Lower lobe of right lung (tissue), 2 donors: ENCODE measurements around the gene CWC22. TPM values are rescaled to one million over a fixed set of nuclear protein-coding genes. Genes with fewer than 3 reads are reported as not detected.

Experiments
- ATAC-seq, 2 donors: fragments of 200-7000 bp; cut with Tn5 transposase; one replicate each; pipeline ENCODE4 v1.9.1; 2020 to 2022; ENCODE audit warnings: mild to moderate bottlenecking in 2 of 2, moderate library complexity in 2 of 2
- DNase-seq: peaks from one replicate; pipeline ENCODE4 v3.0.0-alpha.2; 2020
- H3K27ac ChIP-seq: fragments of 200-600 bp; one replicate; pipeline ENCODE4 v1.8.0; 2022
- H3K27me3 ChIP-seq: fragments of 200-600 bp; one replicate; pipeline ENCODE4 v1.8.0; 2022; ENCODE audit warnings: low read depth
- H3K36me3 ChIP-seq: fragments of 200-600 bp; one replicate; pipeline ENCODE4 v1.8.0; 2022; ENCODE audit warnings: mild to moderate bottlenecking
- H3K4me1 ChIP-seq: fragments of 200-600 bp; one replicate; pipeline ENCODE4 v1.8.0; 2022
- H3K4me3 ChIP-seq: fragments of 200-600 bp; one replicate; pipeline ENCODE4 v1.8.0; 2022; ENCODE audit warnings: mild to moderate bottlenecking
- H3K9me3 ChIP-seq: fragments of 200-600 bp; one replicate; pipeline ENCODE4 v1.8.0; 2022
- CTCF ChIP-seq: fragments of 200-600 bp; IDR thresholded peaks from one replicate; pipeline ENCODE4 v1.8.0; 2022; ENCODE audit warnings: antibody characterized with exemption, mild to moderate bottlenecking
- intact Hi-C: fragments of 100-400 bp; cut with DNase I; formaldehyde crosslinking; loops from one replicate; pipeline ENCODE4 v1.11.0; 2022
- total RNA-seq: library from RNA; stranded (reverse); fragmentation: NEBNext Ultra II Directional; extraction: Animal tissue kit (Norgen Biotek cat#: 25700); gene quantifications from one replicate; pipeline ENCODE4 v1.2.1, GENCODE V29; 2021
- donor health status: DM: no; HTN: yes; CAD: no; lungs with severe emphysema.

CWC22 gene
- total RNA-seq, 1 donor from 2014 or later, result 17.5 TPM

- Histone ChIP-seq H3K36me3 (peaks cover 91% of the 10 kb centered on the region), H3K27me3 (no peaks in the 10 kb centered on the region), H3K27ac (no peak overlapping the region), H3K9me3 (no peaks in the 10 kb centered on the region), H3K4me1 (no peaks in the 10 kb centered on the region), H3K4me3 (no peak overlapping the region)
- intact Hi-C loops, result no loop called here
- ATAC-seq, result no peak
- no peak for DNase-seq
- TF ChIP-seq CTCF, result no peak
Measured at GRCh38 chr2:179948058-179948457, 59.0 kb downstream of the CWC22 start.

- no peaks in the 10 kb centered on the region for H3K4me1 ChIP-seq
- peaks cover 81% of the 10 kb centered on the region for H3K36me3 ChIP-seq
- H3K27ac ChIP-seq, result no peak overlapping the region
- intact Hi-C loops, result no loop called here
- no peaks in the 10 kb centered on the region for H3K27me3 ChIP-seq
- no peaks in the 10 kb centered on the region for H3K9me3 ChIP-seq
- ATAC-seq (no peak), DNase-seq (no peak)
- no peak overlapping the region for H3K4me3 ChIP-seq
- TF ChIP-seq CTCF, result no peak
Measured at GRCh38 chr2:179946810-179947615, 60.1 kb downstream of the CWC22 start.

- no peak for TF ChIP-seq CTCF
- Histone ChIP-seq H3K4me3 (no peak overlapping the region), H3K4me1 (no peaks in the 10 kb centered on the region), H3K9me3 (no peaks in the 10 kb centered on the region), H3K27ac (no peak overlapping the region), H3K36me3 (peaks cover 74% of the 10 kb centered on the region), H3K27me3 (no peaks in the 10 kb centered on the region)
- intact Hi-C loops, result no loop called here
- no peak for ATAC-seq
- no peak for DNase-seq
Measured at GRCh38 chr2:179946346-179946745, 60.8 kb downstream of the CWC22 start.

GRCh38 chr2:179939259-179939658 is 67.8 kb downstream of the CWC22 start:
- TF ChIP-seq CTCF, result no peak
- no peaks in the 10 kb centered on the region for H3K27me3 ChIP-seq
- intact Hi-C loops, result no loop called here
- ATAC-seq (no peak), DNase-seq (no peak)
- no peak overlapping the region for H3K27ac ChIP-seq
- H3K36me3 ChIP-seq, result peaks cover 10% of the 10 kb centered on the region
- H3K9me3 ChIP-seq, result no peaks in the 10 kb centered on the region
- H3K4me1 ChIP-seq, result no peaks in the 10 kb centered on the region
- no peak overlapping the region for H3K4me3 ChIP-seq

GRCh38 chr2:179938026-179938425 is 69.1 kb downstream of the CWC22 start:
- no peaks in the 10 kb centered on the region for H3K9me3 ChIP-seq

More at GRCh38 chr2:179938026-179938425, 69.1 kb downstream of the CWC22 start:
- DNase-seq (no peak), ATAC-seq (no peak)
- no peak overlapping the region for H3K27ac ChIP-seq
- no peaks in the 10 kb centered on the region for H3K4me1 ChIP-seq
- TF ChIP-seq CTCF, result no peak
- no peaks in the 10 kb centered on the region for H3K36me3 ChIP-seq
- no peaks in the 10 kb centered on the region for H3K27me3 ChIP-seq
- intact Hi-C loops, result no loop called here
- no peak overlapping the region for H3K4me3 ChIP-seq
